Activated CD4-positive, alpha-beta T cell treated with anti-CD3 and anti-CD28 coated beads, Interleukin-2, amount 10 ng/mL, durations not matched to agents 7 days and 5 days (primary cell): Measurements from ENCODE around the gene CC2D2B. TPM values are rescaled to one million over a fixed set of nuclear protein-coding genes. Genes with fewer than 3 reads are reported as not detected.

ENCODE experiments used
- CTCF ChIA-PET: fragments of 350-600 bp; sonication (Branson Sonifier 250); formaldehyde crosslinking; loops from one replicate; lab custom pipeline; 2021; ENCODE audit warnings: antibody characterized with exemption; lab: Charles Lee
- POLR2A ChIA-PET: fragments of 350-600 bp; sonication (Branson Sonifier 250); formaldehyde crosslinking; loops from one replicate; lab custom pipeline; 2021; ENCODE audit warnings: antibody characterized with exemption; lab: Charles Lee
- DNase-seq: peaks from one replicate; pipeline ENCODE4 v3.0.0-alpha.2; 2020
- H3K27ac Mint-ChIP-seq: one replicate; pipeline ENCODE4 v1.8.0; 2021; ENCODE audit warnings: mild to moderate bottlenecking, moderate library complexity, mixed read lengths
- H3K27me3 Mint-ChIP-seq: one replicate; pipeline ENCODE4 v1.8.0; 2021; ENCODE audit warnings: mixed read lengths
- H3K36me3 Mint-ChIP-seq: one replicate; pipeline ENCODE4 v1.8.0; 2021; ENCODE audit warnings: low read depth, mixed read lengths
- H3K4me1 Mint-ChIP-seq: one replicate; pipeline ENCODE4 v1.8.0; 2021; ENCODE audit warnings: mixed read lengths
- H3K4me3 Mint-ChIP-seq: one replicate; pipeline ENCODE4 v1.8.0; 2021; ENCODE audit warnings: mild to moderate bottlenecking, moderate library complexity, mixed read lengths
- H3K9me3 Mint-ChIP-seq: one replicate; pipeline ENCODE4 v1.8.0; 2021; ENCODE audit warnings: mixed read lengths
- microRNA-seq: library from miRNA; unstranded; fragments of <30 nt; microRNA quantifications from one replicate; pipeline ENCODE4 v1.2.0, GENCODE V29; 2021; ENCODE audit warnings: borderline microRNAs expressed, borderline replicate concordance
- total RNA-seq, 2 experiments: library from RNA; stranded (reverse); gene quantifications; one replicate each; pipeline ENCODE4 v1.2.3, GENCODE V29; 2021

The CC2D2B gene
- total RNA-seq, 2 experiments from 2014 or later: not detected

DNA sequence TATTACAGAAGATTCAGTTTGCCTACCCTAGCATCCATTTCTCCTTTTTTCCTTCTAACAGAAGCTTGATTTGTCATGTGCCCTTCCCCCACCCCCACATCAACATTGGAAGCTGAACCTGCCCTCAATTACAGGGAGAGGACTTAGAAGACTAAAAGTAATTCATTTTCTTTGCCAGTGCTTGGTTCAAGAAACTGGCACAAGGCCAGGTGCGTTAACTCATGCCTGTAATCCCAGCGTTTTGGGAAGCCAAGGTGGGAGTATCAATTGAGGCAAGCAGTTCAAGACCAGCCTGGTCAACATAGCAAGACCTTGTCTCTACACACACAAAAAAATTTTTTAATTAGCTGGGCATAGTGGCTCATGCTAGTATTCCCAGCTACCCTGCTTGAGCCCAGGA is 168.2 kb downstream of the CC2D2B start:
- POLR2A ChIA-PET: no interaction called here
- Mint-ChIP-seq H3K27me3 (no peaks in the 10 kb centered on the region), H3K9me3 (no peaks in the 10 kb centered on the region), H3K4me1 (peaks cover 40% of the 10 kb centered on the region), H3K4me3 (no peak overlapping the region), H3K36me3 (peaks cover 10% of the 10 kb centered on the region), H3K27ac (no peak overlapping the region)
- DNase-seq: no peak
- CTCF ChIA-PET: interaction anchor here (1.3 to 1.6 kb wide), 3 partner anchors 8 to 299 kb away, joined by 3 to 6 read pairs (median 4); no protein-coding TSS in a partner anchor

DNA sequence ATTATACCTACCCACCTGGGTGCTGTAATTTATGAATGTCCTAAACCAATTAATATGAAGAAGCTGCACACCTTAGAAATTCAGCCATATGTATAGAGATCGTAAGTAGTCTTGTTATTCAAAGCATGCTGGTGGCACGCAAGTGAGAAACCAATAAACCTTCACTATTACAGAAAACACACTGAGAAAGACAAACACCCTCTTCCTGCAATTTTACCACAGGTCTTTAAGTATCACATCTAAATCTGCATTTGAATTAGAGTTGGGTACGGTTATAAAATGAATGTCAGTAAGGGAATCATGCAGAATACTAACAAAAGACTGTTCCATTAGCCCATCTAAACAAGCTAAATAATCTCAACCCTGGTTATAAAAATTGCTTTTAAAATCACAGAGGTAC is 169.4 kb downstream of the CC2D2B start:
- Mint-ChIP-seq H3K9me3 (no peaks in the 10 kb centered on the region), H3K27ac (no peak overlapping the region), H3K36me3 (peaks cover 10% of the 10 kb centered on the region), H3K4me3 (no peak overlapping the region), H3K27me3 (no peaks in the 10 kb centered on the region), H3K4me1 (peaks cover 37% of the 10 kb centered on the region)
- CTCF ChIA-PET: no interaction called here
- no peak for DNase-seq
- POLR2A ChIA-PET: no interaction called here

DNA sequence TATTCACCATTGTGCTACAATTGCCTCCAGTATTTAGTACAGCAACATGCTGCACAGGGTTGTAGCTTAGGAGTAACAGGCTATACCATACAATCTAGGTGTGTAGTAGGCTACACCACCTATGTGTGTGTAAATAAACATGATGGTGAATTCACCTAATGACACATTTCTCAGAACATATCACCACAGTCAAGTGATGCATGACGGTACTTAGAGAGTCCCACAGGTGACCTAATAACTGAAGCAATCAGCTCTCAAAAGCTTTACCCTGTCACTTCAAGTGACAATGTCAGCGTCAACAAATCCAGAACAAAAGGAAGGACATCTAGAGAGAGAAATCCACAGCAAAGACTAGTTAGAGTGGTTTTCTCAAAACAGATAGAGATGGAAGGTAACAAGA is 174.4 kb downstream of the CC2D2B start:
- no peaks in the 10 kb centered on the region for H3K27me3 Mint-ChIP-seq
- peaks cover 12% of the 10 kb centered on the region for H3K4me1 Mint-ChIP-seq
- POLR2A ChIA-PET: no interaction called here
- H3K4me3 Mint-ChIP-seq: no peak overlapping the region
- DNase-seq: no peak
- H3K27ac Mint-ChIP-seq: no peak overlapping the region
- H3K36me3 Mint-ChIP-seq: peaks cover 2% of the 10 kb centered on the region
- H3K9me3 Mint-ChIP-seq: no peaks in the 10 kb centered on the region
- CTCF ChIA-PET: no interaction called here

Small RNA genes within 50 kb of the gene (microRNA-seq; reads per million reads assigned to microRNA genes)
- 32.0 reads per million, percentile 57 among the genes with 10 or more reads in this experiment for gene MIR3157

Other genes with a start within 250 kb of the CC2D2B start
- gene TCTN3, start 214.0 kb upstream of the CC2D2B start, total RNA-seq: 10 to 100 TPM; 14.3 to 15.6 TPM
- under 1 TPM in 1 of 2 experiments, not detected in 1; 0.27 TPM for gene ENTPD1, start 151.8 kb upstream of the CC2D2B start, total RNA-seq
- 1 to 10 TPM; 4.1 to 4.8 TPM for gene CCNJ, start 135.6 kb downstream of the CC2D2B start, total RNA-seq
- gene ZNF518A, start 222.3 kb downstream of the CC2D2B start, total RNA-seq: 10 to 100 TPM; 17.8 to 18.9 TPM